Gastrocnemius medialis (tissue), 4 donors: ENCODE results near the gene DARS1. TPM values are rescaled to one million over a fixed set of nuclear protein-coding genes. Genes with fewer than 3 reads are reported as not detected.
"Not testable (repeated sequence)": the region's sequence is repeated elsewhere in the genome, so short reads cannot be mapped to it uniquely, and the experiment has no call there.

Experiments
- ATAC-seq, 2 donors: fragments of 150-250 bp; one replicate each; pipeline ENCODE4 v1.9.1; 2016
- DNase-seq, 2 donors: peaks; one replicate each; pipeline ENCODE4 v3.0.0-alpha.2; 2019
- H3K27ac ChIP-seq, 4 donors: fragments of 200-600 bp; sonication (generic); 1 replicate in 1 of 4; 2 replicates in 3 of 4; pipeline ENCODE4 v1.5.1; 2016 to 2018; ENCODE audit warnings: mild to moderate bottlenecking in 2 of 4, moderate library complexity in 1 of 4
- H3K27me3 ChIP-seq, 3 donors: fragments of 200-600 bp; sonication (generic) in 2 of 3; 1 replicate in 1 of 3; 2 replicates in 2 of 3; pipeline versions ENCODE4 v1.5.1 to v1.6.0; 2016 to 2019; ENCODE audit warnings: mild to moderate bottlenecking in 1 of 3, moderate library complexity in 1 of 3
- H3K36me3 ChIP-seq, 2 donors: fragments of 200-600 bp; sonication (generic) in 1 of 2; one replicate each; pipeline ENCODE4 v1.5.1; 2017 to 2018
- H3K4me1 ChIP-seq, 2 donors: fragments of 200-600 bp; sonication (generic) in 1 of 2; one replicate each; pipeline ENCODE4 v1.5.1; 2016 to 2017; ENCODE audit warnings: mild to moderate bottlenecking in 2 of 2
- H3K4me3 ChIP-seq, 4 donors: fragments of 200-600 bp; sonication (generic) in 3 of 4; 1 replicate in 1 of 4; 2 replicates in 3 of 4; pipeline ENCODE4 v1.5.1; 2016 to 2019; ENCODE audit warnings: mild to moderate bottlenecking in 2 of 4
- H3K9me3 ChIP-seq, 3 donors: fragments of 200-600 bp; sonication (generic) in 2 of 3; 1 replicate in 1 of 3; 2 replicates in 2 of 3; pipeline ENCODE4 v1.5.1; 2016 to 2019
- CTCF ChIP-seq, 5 experiments: fragments of 450-650 bp in 3 of 5; fragments of 200-600 bp in 2 of 5; sonication (generic) in 2 of 5; IDR thresholded peaks in 4 of 5; conservative IDR thresholded peaks in 1 of 5; 1 replicate in 4 of 5; 2 replicates in 1 of 5; pipeline ENCODE4 v1.5.1; 2016 to 2019; ENCODE audit warnings: antibody characterized with exemption in 5 of 5, mild to moderate bottlenecking in 3 of 5, moderate library complexity in 3 of 5
- POLR2A ChIP-seq, 2 donors: fragments of 450-650 bp; IDR thresholded peaks; one replicate each; pipeline ENCODE4 v1.6.1; 2017; ENCODE audit warnings: antibody characterized with exemption in 2 of 2, mild to moderate bottlenecking in 2 of 2, moderate library complexity in 2 of 2
- in situ Hi-C, 4 donors: fragments of 200-750 bp; cut with MboI; loops; one replicate each; pipeline versions ENCODE4 v1.15.0 to v1.8.0; 2017; ENCODE audit warnings: low sequenced_read_pairs in 4 of 4
- intact Hi-C: fragments of 100-400 bp; cut with DNase I; formaldehyde crosslinking; loops from one replicate; pipeline ENCODE4 v1.15.1; 2023; ENCODE audit warnings: low total_unique reads
- total RNA-seq, 4 donors: library from RNA; depleted of rRNA; stranded (reverse); fragments of >200 nt; gene quantifications; one replicate each; pipeline versions ENCODE4 v1.1.0 to v1.2.3, GENCODE V29; 2016

DARS1 gene
- total RNA-seq, 4 donors from 2014 or later = 86.2 to 97.2 (median 89.8) TPM

- no peaks in the 10 kb centered on the region for H3K9me3 ChIP-seq
- ATAC-seq (no peak), DNase-seq (no peak)
- H3K4me1 ChIP-seq = no peaks in the 10 kb centered on the region
- intact Hi-C loops (no loop called here), in situ Hi-C loops (no loop called here)
- TF ChIP-seq POLR2A (IDR thresholded peaks at IDR 0.05) = no peak
- TF ChIP-seq CTCF (IDR thresholded peaks at IDR 0.05 in 4 of 5, conservative IDR thresholded peaks at IDR 0.05 in 1 of 5) = no peak
- H3K27ac ChIP-seq = no peak overlapping the region
- no peaks in the 10 kb centered on the region for H3K27me3 ChIP-seq
- no peak overlapping the region for H3K4me3 ChIP-seq
- H3K36me3 ChIP-seq = no peaks in the 10 kb centered on the region
These were observed 87.1 kb downstream of the DARS1 start for GRCh38 chr2:135898234-135898786.

GRCh38 chr2:135894930-135895329 lies 90.5 kb downstream of the DARS1 start:
- no peaks in the 10 kb centered on the region for H3K27me3 ChIP-seq
- no peak for DNase-seq
- H3K9me3 ChIP-seq = no peaks in the 10 kb centered on the region
- intact Hi-C loops = no loop called here
- no peaks in the 10 kb centered on the region for H3K36me3 ChIP-seq
- TF ChIP-seq POLR2A (IDR thresholded peaks at IDR 0.05) = no peak
- no peak for TF ChIP-seq CTCF (IDR thresholded peaks at IDR 0.05 in 4 of 5, conservative IDR thresholded peaks at IDR 0.05 in 1 of 5)
- no peaks in the 10 kb centered on the region for H3K4me1 ChIP-seq
- no peak overlapping the region for H3K27ac ChIP-seq
- H3K4me3 ChIP-seq = no peak overlapping the region
- no peak for ATAC-seq
- in situ Hi-C loops = no loop called here

- no peaks in the 10 kb centered on the region for H3K27me3 ChIP-seq
- no peak overlapping the region for H3K27ac ChIP-seq
- no peak overlapping the region for H3K4me3 ChIP-seq
- no peaks in the 10 kb centered on the region for H3K36me3 ChIP-seq
- H3K9me3 ChIP-seq = no peaks in the 10 kb centered on the region
- in situ Hi-C loops = no loop called here
- TF ChIP-seq POLR2A (IDR thresholded peaks at IDR 0.05) = no peak
- no peak for TF ChIP-seq CTCF (IDR thresholded peaks at IDR 0.05 in 4 of 5, conservative IDR thresholded peaks at IDR 0.05 in 1 of 5)
- no peaks in the 10 kb centered on the region for H3K4me1 ChIP-seq
- ATAC-seq = no peak
- intact Hi-C loops = no loop called here
- no peak for DNase-seq
These were observed 92.0 kb downstream of the DARS1 start for GRCh38 chr2:135893374-135893794.

GRCh38 chr2:135890835-135891234 lies 94.6 kb downstream of the DARS1 start:
- in situ Hi-C loops (no loop called here), intact Hi-C loops (no loop called here)
- no peak for TF ChIP-seq POLR2A (IDR thresholded peaks at IDR 0.05)
- TF ChIP-seq CTCF (IDR thresholded peaks at IDR 0.05 in 4 of 5, conservative IDR thresholded peaks at IDR 0.05 in 1 of 5) = no peak
- Histone ChIP-seq H3K4me1 (peaks cover 0 to 3% of the 10 kb centered on the region in 2 donors), H3K4me3 (no peak overlapping the region), H3K27ac (no peak overlapping the region), H3K36me3 (no peaks in the 10 kb centered on the region), H3K27me3 (no peaks in the 10 kb centered on the region), H3K9me3 (no peaks in the 10 kb centered on the region)
- DNase-seq (no peak), ATAC-seq (no peak)

GRCh38 chr2:135890149-135890548 lies 95.3 kb downstream of the DARS1 start:
- ATAC-seq (no peak), DNase-seq (no peak)
- Histone ChIP-seq H3K4me3 (no peak overlapping the region), H3K27me3 (no peaks in the 10 kb centered on the region), H3K27ac (no peak overlapping the region), H3K4me1 (peaks cover 0 to 3% of the 10 kb centered on the region in 2 donors), H3K36me3 (no peaks in the 10 kb centered on the region), H3K9me3 (no peaks in the 10 kb centered on the region)
- in situ Hi-C loops (no loop called here), intact Hi-C loops (no loop called here)
- TF ChIP-seq POLR2A (IDR thresholded peaks at IDR 0.05) (no peak), CTCF (IDR thresholded peaks at IDR 0.05 in 4 of 5, conservative IDR thresholded peaks at IDR 0.05 in 1 of 5) (no peak)

GRCh38 chr2:135888587-135888986 lies 96.8 kb downstream of the DARS1 start:
- in situ Hi-C loops, H3K4me3 ChIP-seq, DNase-seq, H3K4me1 ChIP-seq, ATAC-seq, H3K9me3 ChIP-seq, H3K27ac ChIP-seq, intact Hi-C loops, H3K27me3 ChIP-seq, H3K36me3 ChIP-seq: not testable (repeated sequence)
